Liver (tissue), 9 donors: ENCODE results near the gene PAX5. TPM values are rescaled to one million over a fixed set of nuclear protein-coding genes. Genes with fewer than 3 reads are reported as not detected.

ENCODE experiments used
- DNase-seq: peaks from one replicate; pipeline ENCODE4 v3.0.0-alpha.2; 2017; ENCODE audit warnings: low spot score
- H3K27ac ChIP-seq, 2 donors: one replicate each; pipeline ENCODE4 v1.7.0; 2013; ENCODE audit warnings: inconsistent platforms in 2 of 2, low read length in 2 of 2, control low read depth in 1 of 2, low read depth in 1 of 2, mild to moderate bottlenecking in 1 of 2
- H3K27me3 ChIP-seq, 4 donors: one replicate each; pipeline versions ENCODE4 v1.6.1 to v1.7.0; 2013; ENCODE audit warnings: low read length in 3 of 4, inconsistent platforms in 1 of 4, mild to moderate bottlenecking in 1 of 4, moderate library complexity in 1 of 4; ENCODE audit not compliant: control insufficient read depth in 4 of 4, insufficient read depth in 4 of 4
- H3K36me3 ChIP-seq, 4 donors: one replicate each; pipeline versions ENCODE4 v1.6.1 to v1.7.0; 2013; ENCODE audit warnings: low read length in 3 of 4, mild to moderate bottlenecking in 3 of 4, low read depth in 1 of 4, moderate library complexity in 1 of 4; ENCODE audit not compliant: control insufficient read depth in 4 of 4, insufficient read depth in 3 of 4
- H3K4me1 ChIP-seq, 4 donors: one replicate each; pipeline versions ENCODE4 v1.6.1 to v1.7.0; 2013; ENCODE audit warnings: low read length in 3 of 4, mild to moderate bottlenecking in 3 of 4, moderate library complexity in 1 of 4; ENCODE audit not compliant: control insufficient read depth in 4 of 4, insufficient read depth in 4 of 4
- H3K4me3 ChIP-seq, 3 donors: one replicate each; pipeline versions ENCODE4 v1.6.1 to v1.7.0; 2013; ENCODE audit warnings: low read length in 3 of 3, control low read depth in 1 of 3, low read depth in 1 of 3, mild to moderate bottlenecking in 1 of 3
- H3K9ac ChIP-seq, 2 donors: one replicate each; pipeline ENCODE4 v1.7.0; 2013; ENCODE audit warnings: low read length in 2 of 2, mild to moderate bottlenecking in 2 of 2, moderate library complexity in 2 of 2, control low read depth in 1 of 2, low read depth in 1 of 2
- H3K9me3 ChIP-seq, 4 donors: one replicate each; pipeline versions ENCODE4 v1.6.1 to v1.7.0; 2013; ENCODE audit warnings: low read length in 3 of 4; ENCODE audit not compliant: control insufficient read depth in 4 of 4
- ATF3 ChIP-seq: IDR thresholded peaks from 2 replicates; pipeline ENCODE4 v1.6.1; 2016; ENCODE audit warnings: antibody characterized with exemption
- CTCF ChIP-seq: fragments of 150-350 bp; IDR thresholded peaks from 2 replicates; pipeline ENCODE4 v1.5.1; 2017; ENCODE audit warnings: improper control_type of control experiment, low read depth, low read length; ENCODE audit not compliant: missing input control
- EGR1 ChIP-seq, 2 donors: IDR thresholded peaks; 2 replicates each; pipeline ENCODE4 v1.6.1; 2016 to 2018; ENCODE audit warnings: antibody characterized with exemption in 2 of 2, low read depth in 2 of 2
- FOXA1 ChIP-seq: IDR thresholded peaks from 2 replicates; pipeline ENCODE4 v1.6.1; 2016; ENCODE audit warnings: antibody characterized with exemption
- FOXA2 ChIP-seq: IDR thresholded peaks from 2 replicates; pipeline ENCODE4 v1.6.1; 2016; ENCODE audit warnings: antibody characterized with exemption
- GABPA ChIP-seq, 2 donors: IDR thresholded peaks in 1 of 2; conservative IDR thresholded peaks in 1 of 2; 2 replicates each; pipeline ENCODE4 v1.6.1; 2016; ENCODE audit warnings: antibody characterized with exemption in 2 of 2, mild to moderate bottlenecking in 1 of 2, moderate library complexity in 1 of 2
- HNF4A ChIP-seq, 2 donors: conservative IDR thresholded peaks; 2 replicates each; pipeline ENCODE4 v1.6.1; 2016; ENCODE audit warnings: antibody characterized with exemption in 2 of 2, mild to moderate bottlenecking in 2 of 2
- HNF4G ChIP-seq: IDR thresholded peaks from 2 replicates; pipeline ENCODE4 v1.6.1; 2016; ENCODE audit warnings: antibody characterized with exemption
- JUND ChIP-seq, 2 donors: IDR thresholded peaks; 2 replicates each; pipeline ENCODE4 v1.6.1; 2016; ENCODE audit warnings: antibody characterized with exemption in 2 of 2
- MAX ChIP-seq: IDR thresholded peaks from 2 replicates; pipeline ENCODE4 v1.6.1; 2016; ENCODE audit warnings: antibody characterized with exemption
- NR2F2 ChIP-seq: IDR thresholded peaks from 2 replicates; pipeline ENCODE4 v1.6.1; 2016; ENCODE audit warnings: antibody characterized with exemption
- RAD21 ChIP-seq, 2 donors: IDR thresholded peaks; 2 replicates each; pipeline ENCODE4 v1.6.1; 2016; ENCODE audit warnings: antibody characterized with exemption in 2 of 2, mild to moderate bottlenecking in 2 of 2
- REST ChIP-seq: IDR thresholded peaks from 2 replicates; pipeline ENCODE4 v1.6.1; 2016; ENCODE audit warnings: antibody characterized with exemption, mild to moderate bottlenecking
- RXRA ChIP-seq, 2 donors: IDR thresholded peaks; 2 replicates each; pipeline ENCODE4 v1.6.1; 2017 to 2018; ENCODE audit warnings: antibody characterized with exemption in 2 of 2, mild to moderate bottlenecking in 1 of 2
- SP1 ChIP-seq: IDR thresholded peaks from 2 replicates; pipeline ENCODE4 v1.6.1; 2018; ENCODE audit warnings: antibody characterized with exemption, mild to moderate bottlenecking
- TAF1 ChIP-seq: conservative IDR thresholded peaks from 2 replicates; pipeline ENCODE4 v1.6.1; 2016; ENCODE audit warnings: antibody characterized with exemption, mild to moderate bottlenecking
- YY1 ChIP-seq: IDR thresholded peaks from 2 replicates; pipeline ENCODE4 v1.6.1; 2016; ENCODE audit warnings: antibody characterized with exemption, mild to moderate bottlenecking
- ZBTB33 ChIP-seq: IDR thresholded peaks from 2 replicates; pipeline ENCODE4 v1.6.1; 2016; ENCODE audit warnings: antibody characterized with exemption
- WGBS: extraction: QIAGEN DNeasy Blood & Tissue Kit; methylation state at CpG from one replicate; pipeline ENCODE4 v1.1.7; 2013; 5-methylcytosine and 5-hydroxymethylcytosine counted together
- polyA plus RNA-seq, 2 donors: library from polyadenylated mRNA; stranded (reverse) in 1 of 2; unstranded in 1 of 2; fragments of 200-250 nt in 1 of 2; fragments of >200 nt in 1 of 2; fragmentation: Nextera tagmentation in 1 of 2; extraction: Ambion mirVana in 1 of 2; gene quantifications; one replicate each; pipeline versions ENCODE4 v1.2.1 to v1.2.3, GENCODE V29; 2013 to 2015
- total RNA-seq, 2 donors: library from RNA; depleted of rRNA; stranded (reverse); fragments of >200 nt; gene quantifications; one replicate each; pipeline ENCODE4 v1.2.3, GENCODE V29; 2014
- donor health status: healthy.
- donor health status: healthy.
- donor health status: healthy.
- donor health status: healthy.
- donor health status: healthy.

The PAX5 gene
- total and polyA plus RNA-seq, 4 donors: 0.05 to 2.7 (median 0.11) TPM

GRCh38 chr9:36897019-36897418, 137.0 kb downstream of the PAX5 start:
- H3K27ac ChIP-seq: no peak overlapping the region
- H3K4me1 ChIP-seq: no peaks in the 10 kb centered on the region
- DNase-seq: no peak
- H3K36me3 ChIP-seq: no peaks in the 10 kb centered on the region
- H3K27me3 ChIP-seq: no peaks in the 10 kb centered on the region
- TF ChIP-seq HNF4G (no peak), REST (no peak), ZBTB33 (no peak), JUND (IDR thresholded peaks at IDR 0.05) (no peak), HNF4A (conservative IDR thresholded peaks at IDR 0.05) (no peak), NR2F2 (no peak), FOXA1 (no peak), MAX (no peak), EGR1 (IDR thresholded peaks at IDR 0.05; ENCODE audit: low read depth in 2 of 2) (no peak), CTCF (no peak), ATF3 (no peak), RAD21 (IDR thresholded peaks at IDR 0.05) (no peak), GABPA (IDR thresholded peaks at IDR 0.05 in 1 of 2, conservative IDR thresholded peaks at IDR 0.05 in 1 of 2) (no peak), FOXA2 (no peak), TAF1 (no peak), SP1 (no peak), YY1 (no peak), RXRA (IDR thresholded peaks at IDR 0.05) (no peak)
- H3K9me3 ChIP-seq: no peaks in the 10 kb centered on the region
- no peak overlapping the region for H3K9ac ChIP-seq
- no peak overlapping the region for H3K4me3 ChIP-seq
- WGBS: 55% methylated on average over 10 of the region's 10 CpGs
